ENCODE measurements around the gene VSNL1.

The VSNL1 gene

DNA sequence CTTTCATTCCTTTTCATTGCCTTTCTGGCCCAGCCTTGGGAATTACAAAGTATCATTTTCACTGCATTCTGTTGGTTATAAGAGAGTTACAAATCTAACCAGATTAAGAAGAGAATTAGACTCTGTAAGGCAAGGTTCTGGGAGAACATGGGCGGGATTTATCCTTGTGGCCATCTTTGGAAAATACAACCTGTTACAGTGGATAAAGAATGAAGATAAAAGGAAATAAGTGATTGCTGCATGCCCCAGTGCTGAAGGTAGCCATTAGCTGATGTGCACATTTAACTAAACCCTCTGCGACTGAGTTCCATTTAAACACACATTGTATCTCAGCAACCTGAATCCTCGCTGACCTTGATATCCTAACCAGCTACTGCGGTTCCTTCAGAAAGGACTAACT, 119.7 kb downstream of the VSNL1 start:
- H3F3A ChIP-seq (ENCODE audit: low read depth) = no peaks in the 10 kb centered on the region
- no peaks in the 10 kb centered on the region for H3K9me3 ChIP-seq (ENCODE audit: insufficient read depth, low read depth, low read length)
- H3K9ac ChIP-seq (ENCODE audit: low read depth, low read length, poor library complexity, severe bottlenecking) = no peak overlapping the region
- H3K27me3 ChIP-seq (ENCODE audit: insufficient read depth, low read length, poor library complexity, severe bottlenecking) = no peaks in the 10 kb centered on the region
- no peaks in the 10 kb centered on the region for H3K9me2 ChIP-seq (replicated peaks; ENCODE audit: low read depth, low read length)
- H3K79me2 ChIP-seq (ENCODE audit: insufficient read depth, low read length) = no peaks in the 10 kb centered on the region
- no peak overlapping the region for H3K4me2 ChIP-seq (ENCODE audit: low read depth, low read length, poor library complexity, severe bottlenecking)
- peaks cover 6% of the 10 kb centered on the region for H3K4me1 ChIP-seq (ENCODE audit: insufficient read depth, low read length, poor library complexity, severe bottlenecking)
- no peaks in the 10 kb centered on the region for H4K20me1 ChIP-seq (ENCODE audit: insufficient read depth, low read length, poor library complexity, severe bottlenecking)
- no peak for TF ChIP-seq EZH2phosphoT487 (IDR thresholded peaks at IDR 0.05; ENCODE audit: borderline replicate concordance)
- TF ChIP-seq, protein P1, sequence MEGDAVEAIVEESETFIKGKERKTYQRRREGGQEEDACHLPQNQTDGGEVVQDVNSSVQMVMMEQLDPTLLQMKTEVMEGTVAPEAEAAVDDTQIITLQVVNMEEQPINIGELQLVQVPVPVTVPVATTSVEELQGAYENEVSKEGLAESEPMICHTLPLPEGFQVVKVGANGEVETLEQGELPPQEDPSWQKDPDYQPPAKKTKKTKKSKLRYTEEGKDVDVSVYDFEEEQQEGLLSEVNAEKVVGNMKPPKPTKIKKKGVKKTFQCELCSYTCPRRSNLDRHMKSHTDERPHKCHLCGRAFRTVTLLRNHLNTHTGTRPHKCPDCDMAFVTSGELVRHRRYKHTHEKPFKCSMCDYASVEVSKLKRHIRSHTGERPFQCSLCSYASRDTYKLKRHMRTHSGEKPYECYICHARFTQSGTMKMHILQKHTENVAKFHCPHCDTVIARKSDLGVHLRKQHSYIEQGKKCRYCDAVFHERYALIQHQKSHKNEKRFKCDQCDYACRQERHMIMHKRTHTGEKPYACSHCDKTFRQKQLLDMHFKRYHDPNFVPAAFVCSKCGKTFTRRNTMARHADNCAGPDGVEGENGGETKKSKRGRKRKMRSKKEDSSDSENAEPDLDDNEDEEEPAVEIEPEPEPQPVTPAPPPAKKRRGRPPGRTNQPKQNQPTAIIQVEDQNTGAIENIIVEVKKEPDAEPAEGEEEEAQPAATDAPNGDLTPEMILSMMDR (conservative IDR thresholded peaks at IDR 0.05; ENCODE audit: low read length) = no peak
- no peak overlapping the region for H2AFZ ChIP-seq (ENCODE audit: low read length)
- H3K36me3 ChIP-seq (ENCODE audit: insufficient read depth, low read length) = peaks cover 10% of the 10 kb centered on the region; the same call in 1 of the 2 replicates
- no peak overlapping the region for H3K4me3 ChIP-seq (ENCODE audit: low read length, poor library complexity, severe bottlenecking)

DNA sequence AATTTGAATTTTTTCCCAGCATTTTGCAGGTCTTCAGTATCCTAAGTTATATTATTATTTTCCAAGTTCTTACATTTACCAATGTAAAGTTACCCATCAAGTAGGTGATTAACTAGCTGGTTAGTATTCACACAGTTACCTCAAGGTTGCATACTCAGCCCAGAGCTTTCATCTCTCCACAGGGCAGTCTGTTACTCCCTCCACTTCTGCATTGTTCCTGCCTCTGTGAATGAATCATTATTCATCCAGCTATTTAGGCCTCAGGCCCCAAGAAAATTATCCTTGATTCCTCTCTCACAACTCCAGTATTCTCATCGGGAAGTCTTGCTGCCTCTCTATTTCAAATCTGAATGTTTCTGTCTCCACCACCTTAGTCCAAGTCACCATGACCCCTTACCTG, 121.0 kb downstream of the VSNL1 start:
- Histone ChIP-seq H3K9me3 (ENCODE audit: insufficient read depth, low read depth, low read length) (no peaks in the 10 kb centered on the region), H3K36me3 (ENCODE audit: insufficient read depth, low read length) (peaks cover 18% of the 10 kb centered on the region), H3K9ac (ENCODE audit: low read depth, low read length, poor library complexity, severe bottlenecking) (no peak overlapping the region), H3K27me3 (ENCODE audit: insufficient read depth, low read length, poor library complexity, severe bottlenecking) (no peaks in the 10 kb centered on the region), H3K79me2 (ENCODE audit: insufficient read depth, low read length) (no peaks in the 10 kb centered on the region), H3K4me2 (ENCODE audit: low read depth, low read length, poor library complexity, severe bottlenecking) (no peak overlapping the region), H3K4me3 (ENCODE audit: low read length, poor library complexity, severe bottlenecking) (no peak overlapping the region), H4K20me1 (ENCODE audit: insufficient read depth, low read length, poor library complexity, severe bottlenecking) (no peaks in the 10 kb centered on the region), H3K4me1 (ENCODE audit: insufficient read depth, low read length, poor library complexity, severe bottlenecking) (peaks cover 6% of the 10 kb centered on the region), H3K9me2 (replicated peaks; ENCODE audit: low read depth, low read length) (no peaks in the 10 kb centered on the region), H3F3A (ENCODE audit: low read depth) (no peaks in the 10 kb centered on the region), H2AFZ (ENCODE audit: low read length) (no peak overlapping the region)
- no peak for TF ChIP-seq EZH2phosphoT487 (IDR thresholded peaks at IDR 0.05; ENCODE audit: borderline replicate concordance)
- TF ChIP-seq, protein P1 (conservative IDR thresholded peaks at IDR 0.05; ENCODE audit: low read length) = no peak

DNA sequence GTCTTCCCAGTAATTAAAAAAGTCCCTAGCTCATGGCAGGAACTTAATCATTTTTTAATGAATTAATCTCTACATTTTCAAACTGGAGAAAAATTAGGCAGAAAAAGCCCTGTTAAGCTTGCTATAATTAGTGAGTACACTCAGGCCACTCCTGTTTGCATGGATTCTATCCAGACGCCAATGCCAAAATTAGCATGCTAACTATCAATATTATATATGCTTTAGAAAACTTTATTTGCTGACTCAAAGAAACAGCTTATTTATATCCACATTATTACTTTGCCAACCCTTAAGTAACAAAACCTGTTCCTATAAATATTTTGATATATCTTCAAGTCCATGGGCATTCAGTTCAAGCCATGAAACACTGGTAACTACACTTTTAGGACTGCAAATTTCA, 122.2 kb downstream of the VSNL1 start:
- Histone ChIP-seq H2AFZ (ENCODE audit: low read length) (no peak overlapping the region), H3K4me1 (ENCODE audit: insufficient read depth, low read length, poor library complexity, severe bottlenecking) (peaks cover 6% of the 10 kb centered on the region), H3K4me2 (ENCODE audit: low read depth, low read length, poor library complexity, severe bottlenecking) (no peak overlapping the region), H4K20me1 (ENCODE audit: insufficient read depth, low read length, poor library complexity, severe bottlenecking) (no peaks in the 10 kb centered on the region), H3K36me3 (ENCODE audit: insufficient read depth, low read length) (peaks cover 18% of the 10 kb centered on the region), H3F3A (ENCODE audit: low read depth) (no peaks in the 10 kb centered on the region), H3K9me2 (replicated peaks; ENCODE audit: low read depth, low read length) (no peaks in the 10 kb centered on the region), H3K4me3 (ENCODE audit: low read length, poor library complexity, severe bottlenecking) (no peak overlapping the region), H3K27me3 (ENCODE audit: insufficient read depth, low read length, poor library complexity, severe bottlenecking) (no peaks in the 10 kb centered on the region), H3K9ac (ENCODE audit: low read depth, low read length, poor library complexity, severe bottlenecking) (no peak overlapping the region), H3K9me3 (ENCODE audit: insufficient read depth, low read depth, low read length) (no peaks in the 10 kb centered on the region), H3K79me2 (ENCODE audit: insufficient read depth, low read length) (no peaks in the 10 kb centered on the region)
- TF ChIP-seq, protein P1 (conservative IDR thresholded peaks at IDR 0.05; ENCODE audit: low read length) = no peak
- TF ChIP-seq EZH2phosphoT487 (IDR thresholded peaks at IDR 0.05; ENCODE audit: borderline replicate concordance) = no peak

All from Loucy (cell line).